GM18861 (cell line): ENCODE measurements around the gene TUBA3C.
"Not testable (repeated sequence)": the region's sequence is repeated elsewhere in the genome, so short reads cannot be mapped to it uniquely, and the experiment has no call there.

Experiments
- ATAC-seq: cut with Tn5 transposase; IDR thresholded peaks from one replicate; pipeline ENCODE4 v1.9.1; 2021; ENCODE audit not compliant: unreplicated experiment

Gene TUBA3C

DNA sequence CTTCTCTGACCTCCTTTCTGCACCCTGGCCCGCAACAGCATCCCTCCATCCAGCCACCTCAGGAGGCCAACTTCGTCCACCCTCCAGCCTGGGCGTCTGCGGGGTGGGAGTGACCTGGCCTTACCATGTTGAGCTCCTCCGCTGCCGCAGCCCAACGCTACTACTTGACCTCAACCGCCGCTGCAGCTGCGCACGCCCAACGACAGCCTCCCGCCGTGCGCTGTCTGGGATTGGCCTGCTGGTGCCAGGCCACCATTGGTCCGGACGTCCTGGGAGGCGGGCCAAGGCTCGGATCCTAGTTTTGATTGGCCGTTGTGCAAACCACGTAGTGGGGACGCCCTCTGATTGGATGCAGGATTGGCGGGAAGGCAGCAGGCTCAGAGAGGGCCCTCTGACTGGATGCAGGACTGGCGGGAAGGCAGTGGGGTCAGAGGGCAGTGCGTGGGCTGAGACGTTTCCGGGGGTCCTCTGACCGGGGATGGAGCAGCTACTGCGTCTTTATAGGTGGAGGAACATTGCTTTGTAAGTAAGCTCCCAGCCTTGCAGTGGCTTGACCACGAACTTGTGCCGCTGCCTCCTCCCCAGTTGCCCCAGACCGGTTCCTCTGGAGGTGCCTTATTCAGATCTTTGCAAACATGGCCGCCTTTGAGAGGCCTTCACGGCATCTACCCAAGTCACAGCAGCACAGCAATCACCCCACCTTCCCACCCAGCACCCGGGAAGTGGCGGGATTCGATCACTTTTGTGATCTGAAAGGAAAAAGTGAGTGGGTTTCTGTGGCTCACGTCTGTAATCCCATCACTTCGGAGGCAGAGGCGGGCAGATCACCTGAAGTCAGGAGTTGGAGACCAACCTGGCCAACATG lies at the start of gene TUBA3C:
TSS of gene TUBA3C (minus strand) at position 204 of the 865 bp plus-strand sequence. CDS start at position 127, 77 bp downstream.
- ATAC-seq, result no peak

DNA sequence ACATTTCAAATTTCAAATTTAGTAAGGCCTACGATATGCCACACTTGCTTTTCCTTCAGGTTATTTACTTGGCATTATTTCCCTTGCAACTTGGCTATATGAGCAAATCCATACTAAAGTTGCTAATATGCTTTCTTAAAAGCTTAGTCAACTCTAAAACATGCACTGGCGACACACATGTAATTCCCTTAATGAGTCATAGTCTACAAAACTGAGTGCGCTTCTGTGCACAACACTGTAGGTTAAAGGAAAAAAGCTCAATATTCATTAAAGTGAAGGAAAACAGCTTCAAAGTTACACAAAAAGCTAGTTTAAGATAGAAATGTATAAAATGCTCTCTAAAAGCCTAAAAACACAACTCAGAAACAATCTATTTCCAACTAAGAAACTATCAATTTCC lies 25.8 kb upstream of the TUBA3C start:
- ATAC-seq, result not testable (repeated sequence)

DNA sequence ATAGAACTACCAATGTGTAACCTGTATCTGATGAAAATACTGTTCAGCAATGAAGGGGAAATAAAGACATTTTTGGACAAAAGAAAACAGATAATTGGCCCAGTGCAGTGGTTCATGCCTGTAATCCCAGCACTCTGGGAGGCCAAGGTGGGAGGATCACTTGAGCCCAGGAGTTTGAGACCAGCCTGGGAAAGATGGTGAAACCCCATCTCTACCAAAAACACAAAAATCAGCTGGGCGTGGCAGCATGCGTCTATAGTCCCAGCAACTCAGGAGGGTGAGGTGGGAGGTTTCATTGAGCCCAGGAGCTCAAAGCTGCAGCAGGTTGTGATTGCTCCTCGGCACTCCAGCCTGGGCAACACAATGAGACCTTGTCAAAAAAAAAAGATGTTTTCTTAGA lies 11.0 kb upstream of the TUBA3C start:
- ATAC-seq, result not testable (repeated sequence)

DNA sequence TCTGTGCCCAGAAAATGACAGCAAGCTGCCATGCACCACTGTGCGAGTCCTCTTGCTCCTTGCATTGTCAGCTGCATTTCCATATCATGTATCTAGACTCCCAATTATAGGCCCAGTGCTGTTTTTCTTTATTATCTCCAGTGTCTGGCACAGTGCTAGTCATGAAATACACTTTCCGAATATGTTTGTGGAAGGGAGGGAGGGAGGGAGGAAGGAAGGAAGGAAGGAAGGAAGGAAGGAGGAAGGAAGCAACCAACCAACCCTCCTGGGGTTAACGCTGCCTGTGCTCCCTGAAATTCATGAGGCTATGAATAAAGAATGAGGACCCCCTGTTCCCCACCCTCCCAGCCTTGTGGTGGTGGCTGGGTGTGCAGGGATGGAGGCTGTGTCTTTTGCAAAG lies 8.3 kb upstream of the TUBA3C start:
- ATAC-seq, result not testable (repeated sequence)

DNA sequence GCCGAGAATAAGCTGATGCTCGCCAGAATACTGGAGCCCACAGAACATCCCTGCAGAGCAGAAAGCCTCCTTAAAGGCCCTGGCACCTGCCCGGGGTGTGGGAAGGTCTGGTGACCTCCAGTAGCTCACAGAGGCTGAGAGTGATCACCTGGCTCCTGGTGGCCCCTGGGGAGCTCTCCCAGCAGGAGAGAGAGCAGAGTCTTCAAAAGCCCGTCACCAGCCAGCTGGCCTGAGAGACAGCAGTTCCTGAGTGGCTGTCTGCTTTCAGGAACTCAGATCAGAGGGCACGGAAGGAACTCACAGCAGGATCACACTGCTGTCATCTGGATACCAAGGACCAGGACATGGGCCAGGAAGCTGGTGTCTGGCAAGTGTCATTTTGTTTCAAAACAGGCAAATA lies 7.7 kb upstream of the TUBA3C start:
- not testable (repeated sequence) for ATAC-seq

- no peak for ATAC-seq
Measured at GRCh38 chr13:19185865-19186645, 4.4 kb upstream of the TUBA3C start.

DNA sequence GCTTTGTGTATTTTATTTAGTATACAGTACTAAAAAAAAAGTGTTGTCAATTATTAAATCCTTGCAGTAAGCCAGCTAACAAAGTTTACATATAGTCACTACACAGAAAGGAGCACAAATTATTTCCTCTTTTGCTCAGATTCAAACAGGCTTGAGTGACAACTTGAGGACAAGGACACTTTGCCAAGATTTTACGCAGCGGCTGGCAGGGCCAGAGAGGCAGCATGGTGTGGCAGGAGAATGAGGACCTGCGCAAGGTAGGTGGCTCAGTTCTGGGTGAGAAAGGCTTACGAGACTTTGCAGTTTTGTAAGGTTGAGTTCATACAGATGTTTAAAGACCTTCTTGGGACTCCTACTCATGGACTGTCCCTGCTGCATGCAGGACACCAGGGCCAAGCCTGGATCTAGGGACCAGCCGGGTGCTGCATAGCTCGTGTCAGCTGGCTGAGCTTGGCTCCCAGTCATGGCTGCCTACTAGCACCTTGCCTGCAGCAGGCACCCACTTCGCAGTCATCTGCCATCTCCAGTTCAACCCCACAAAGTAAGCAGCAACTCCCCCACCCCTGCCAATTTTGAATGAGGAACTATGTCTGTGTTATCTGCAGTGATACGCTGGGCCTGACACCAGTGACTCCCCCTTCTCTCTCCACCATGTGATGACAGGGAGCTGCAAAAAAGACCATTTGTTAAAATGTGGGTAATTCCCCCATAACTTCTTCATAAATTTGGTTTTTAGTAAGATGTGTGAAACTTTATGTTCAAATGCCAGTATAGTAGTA lies 3.7 kb upstream of the TUBA3C start:
- ATAC-seq, result no peak

- no peak for ATAC-seq
Measured at GRCh38 chr13:19184176-19184575, 2.6 kb upstream of the TUBA3C start.

DNA sequence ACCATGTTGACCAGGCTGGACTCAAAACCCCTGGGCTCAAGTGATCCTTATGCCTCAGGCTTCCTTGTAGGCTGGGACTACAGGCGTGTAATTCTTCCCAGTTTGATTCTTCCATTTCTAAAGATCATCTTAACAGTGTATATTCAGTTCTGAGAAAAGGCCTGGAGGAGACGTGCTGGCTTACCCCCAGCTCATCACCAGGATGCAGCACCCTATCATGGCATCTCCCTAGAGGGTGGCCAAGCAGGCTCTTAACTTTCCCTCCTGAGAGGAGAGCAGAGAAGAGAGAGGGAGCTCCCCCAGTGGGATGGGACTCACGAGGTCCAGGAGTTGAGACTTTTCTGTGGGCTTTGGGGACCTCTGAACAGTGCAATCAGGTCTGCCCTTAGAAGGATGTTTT lies 2.1 kb upstream of the TUBA3C start:
- ATAC-seq, result no peak

GRCh38 chr13:19182536-19182935 lies 912 bp upstream of the TUBA3C start:
- no peak for ATAC-seq

- no peak for ATAC-seq
Measured at GRCh38 chr13:19181021-19181620, 503 bp downstream of the TUBA3C start.

DNA sequence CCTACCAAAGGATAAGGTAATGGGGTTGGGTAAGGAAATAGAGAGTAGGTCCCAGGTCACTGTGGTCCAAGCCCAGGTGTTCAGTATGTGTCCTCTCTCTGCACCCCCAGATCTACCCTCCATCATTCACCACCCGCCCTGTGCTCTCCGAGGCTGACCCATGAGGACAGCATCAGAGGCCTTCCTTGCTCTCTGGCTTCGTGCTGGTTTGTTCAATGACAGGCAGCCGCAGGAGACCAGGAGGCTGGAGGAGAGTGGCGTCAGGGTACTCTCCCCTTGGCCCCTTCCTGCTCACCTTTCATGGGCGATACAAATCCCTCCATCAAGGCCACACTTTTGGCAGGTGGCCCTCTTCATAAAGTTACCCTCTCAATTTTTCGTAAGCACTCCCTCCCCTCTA lies 1.7 kb downstream of the TUBA3C start:
- ATAC-seq, result no peak

DNA sequence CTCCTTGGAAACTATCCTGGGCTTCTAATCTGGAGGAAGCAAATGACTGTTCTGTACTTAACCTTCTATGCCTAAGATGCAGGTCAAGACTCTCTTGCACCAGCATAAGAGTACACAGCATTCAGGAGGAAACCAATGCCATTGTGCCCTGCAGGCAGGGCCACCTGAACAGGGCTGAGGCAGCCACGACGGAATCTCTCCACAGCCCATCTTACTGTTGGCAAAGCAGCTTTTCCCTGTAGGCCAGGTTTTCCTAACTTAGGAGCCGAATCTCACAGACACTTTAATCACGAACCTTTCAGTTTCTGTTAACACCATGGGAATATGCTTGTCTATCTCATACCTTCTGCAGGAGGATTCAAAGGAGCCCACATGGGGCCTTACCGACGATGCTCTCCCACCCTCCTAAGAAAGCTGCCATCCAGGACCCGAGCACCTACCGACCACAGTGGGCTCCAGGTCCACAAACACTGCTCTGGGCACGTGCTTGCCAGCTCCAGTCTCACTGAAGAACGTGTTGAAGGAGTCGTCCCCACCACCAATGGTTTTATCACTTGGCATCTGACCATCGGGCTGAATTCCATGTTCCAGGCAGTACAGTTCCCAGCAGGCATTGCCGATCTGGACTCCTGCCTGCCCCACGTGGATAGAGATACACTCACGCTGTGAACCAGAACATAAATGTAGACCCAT lies 2.6 kb downstream of the TUBA3C start:
- no peak for ATAC-seq

- not testable (repeated sequence) for ATAC-seq
Measured at GRCh38 chr13:19176981-19177776, 4.4 kb downstream of the TUBA3C start.

DNA sequence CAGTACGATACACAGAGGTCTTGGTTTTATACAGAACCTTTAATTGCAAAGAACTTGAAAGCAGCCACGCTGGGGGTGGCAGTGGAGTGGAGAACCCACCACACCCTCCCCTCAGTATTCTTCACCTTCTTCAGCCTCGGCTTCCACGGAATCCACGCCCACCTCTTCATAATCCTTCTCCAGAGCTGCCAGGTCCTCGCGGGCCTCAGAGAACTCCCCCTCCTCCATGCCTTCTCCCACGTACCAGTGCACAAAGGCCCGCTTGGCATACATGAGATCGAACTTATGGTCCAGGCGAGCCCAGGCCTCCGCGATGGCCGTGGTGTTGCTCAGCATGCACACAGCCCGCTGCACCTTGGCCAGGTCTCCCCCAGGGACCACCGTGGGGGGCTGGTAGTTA lies 7.9 kb downstream of the TUBA3C start:
- no peak for ATAC-seq

- ATAC-seq, result no peak
Measured at GRCh38 chr13:19172647-19173030, 9.0 kb downstream of the TUBA3C start.

- no peak for ATAC-seq
Measured at GRCh38 chr13:19172007-19172646, 9.5 kb downstream of the TUBA3C start.

GRCh38 chr13:19171563-19171962 lies 10.1 kb downstream of the TUBA3C start:
- ATAC-seq, result no peak

GRCh38 chr13:19169991-19170390 lies 11.6 kb downstream of the TUBA3C start:
- no peak for ATAC-seq
